OCI-LY3 (cell line): ENCODE data around the gene LOC101059915.
"Not testable (repeated sequence)": the region's sequence is repeated elsewhere in the genome, so short reads cannot be mapped to it uniquely, and the experiment has no call there.

Experiments
- H2AFZ ChIP-seq: fragments of 200-600, 300-600 bp; shearing (Covaris generic); 2 replicates; pipeline ENCODE4 v1.6.0; 2014; ENCODE audit warnings: antibody characterized with exemption, low read depth, low read length
- H3K27ac ChIP-seq: fragments of 200-600, 300-600 bp; sonication (generic); 2 replicates; pipeline ENCODE4 v1.5.1; 2014; ENCODE audit warnings: mild to moderate bottlenecking, low read length, moderate library complexity, mixed read lengths
- H3K27me3 ChIP-seq: fragments of 200-600, 300-600 bp; sonication (generic); 2 replicates; pipeline ENCODE4 v1.6.1; 2014; ENCODE audit warnings: low read depth, low read length, mixed read lengths
- H3K36me3 ChIP-seq: fragments of 200-600, 300-600 bp; sonication (generic); replicated peaks from 2 replicates; pipeline ENCODE3; 2014; ENCODE audit warnings: low read depth, low read length, mixed read lengths
- H3K4me1 ChIP-seq: fragments of 300-600, 200-600 bp; sonication (generic); 2 replicates; pipeline ENCODE4 v1.6.1; 2014; ENCODE audit warnings: low read length, mixed read lengths
- H3K4me2 ChIP-seq: fragments of 200-600, 300-600 bp; sonication (generic); 2 replicates; pipeline ENCODE4 v1.6.1; 2014; ENCODE audit warnings: low read length, mixed read lengths
- H3K4me3 ChIP-seq: fragments of 300-600, 200-600 bp; sonication (generic); 2 replicates; pipeline ENCODE4 v1.5.1; 2014; ENCODE audit warnings: antibody characterized with exemption, mild to moderate bottlenecking, low read length, moderate library complexity
- H3K79me2 ChIP-seq: fragments of 300-600, 200-600 bp; shearing (Covaris generic); 2 replicates; pipeline ENCODE4 v1.6.1; 2014; ENCODE audit warnings: mild to moderate bottlenecking, low read length, mixed read lengths
- H3K9ac ChIP-seq: fragments of 300-600, 200-600 bp; shearing (Covaris generic); 2 replicates; pipeline ENCODE4 v1.6.0; 2014; ENCODE audit warnings: mild to moderate bottlenecking, low read length, moderate library complexity
- H3K9me3 ChIP-seq: fragments of 200-600, 300-600 bp; shearing (Covaris generic); 2 replicates; pipeline ENCODE4 v1.6.1; 2014; ENCODE audit warnings: low read length, mixed read lengths; ENCODE audit not compliant: insufficient read depth
- H4K20me1 ChIP-seq: fragments of 200-600, 300-600 bp; sonication (generic); 2 replicates; pipeline ENCODE4 v1.6.1; 2016; ENCODE audit warnings: low read length, mixed read lengths; ENCODE audit not compliant: insufficient read depth
- CTCF ChIP-seq: fragments of 200-600, 300-600 bp; sonication (generic); IDR thresholded peaks from 2 replicates; pipeline ENCODE4 v1.5.1; 2014; ENCODE audit warnings: antibody characterized with exemption, low read length, low read depth
- EZH2phosphoT487 ChIP-seq: fragments of 200-600 bp; shearing (Covaris generic); IDR thresholded peaks from 2 replicates; pipeline ENCODE4 v1.6.1; 2018; ENCODE audit warnings: antibody characterized with exemption, mixed run types, low read depth

LOC101059915 gene

DNA sequence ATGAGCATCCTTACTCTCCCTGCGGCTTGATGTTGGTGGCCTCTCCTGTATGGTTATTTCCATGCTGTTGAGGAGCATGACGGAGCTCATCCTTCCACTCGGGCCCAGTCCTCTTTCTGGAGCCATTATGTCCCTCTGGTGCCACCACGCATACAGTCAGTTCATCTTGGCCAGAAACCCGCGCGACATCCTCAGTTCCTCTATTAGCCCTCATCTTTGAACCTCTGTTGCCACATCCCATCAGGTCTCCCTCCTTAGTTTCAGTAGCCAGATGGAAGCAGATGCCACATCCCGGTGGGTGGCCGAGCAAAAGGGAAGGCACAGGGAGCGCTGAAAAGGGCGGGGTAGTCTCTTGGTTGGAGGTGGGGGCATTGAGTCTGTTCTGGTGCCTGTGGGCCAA, 4.6 kb downstream of the LOC101059915 start:
- no peaks in the 10 kb centered on the region for H3K36me3 ChIP-seq
- no peaks in the 10 kb centered on the region for H3K9me3 ChIP-seq
- H3K4me2 ChIP-seq = peak overlapping the region; percentile 63
- H3K4me3 ChIP-seq = 0 out of 2 replicates have a peak overlapping the region, but pooled peaks have one; percentile 29
- H3K27ac ChIP-seq = peak overlapping the region; percentile 97
- no peak for TF ChIP-seq EZH2phosphoT487
- no peak for TF ChIP-seq CTCF
- H2AFZ ChIP-seq = no peak overlapping the region
- peaks cover 40% of the 10 kb centered on the region for H3K4me1 ChIP-seq
- no peaks in the 10 kb centered on the region for H3K27me3 ChIP-seq
- no peaks in the 10 kb centered on the region for H3K79me2 ChIP-seq
- no peaks in the 10 kb centered on the region for H4K20me1 ChIP-seq
- H3K9ac ChIP-seq = peak overlapping the region; percentile 84; the same call in 1 of the 2 replicates

DNA sequence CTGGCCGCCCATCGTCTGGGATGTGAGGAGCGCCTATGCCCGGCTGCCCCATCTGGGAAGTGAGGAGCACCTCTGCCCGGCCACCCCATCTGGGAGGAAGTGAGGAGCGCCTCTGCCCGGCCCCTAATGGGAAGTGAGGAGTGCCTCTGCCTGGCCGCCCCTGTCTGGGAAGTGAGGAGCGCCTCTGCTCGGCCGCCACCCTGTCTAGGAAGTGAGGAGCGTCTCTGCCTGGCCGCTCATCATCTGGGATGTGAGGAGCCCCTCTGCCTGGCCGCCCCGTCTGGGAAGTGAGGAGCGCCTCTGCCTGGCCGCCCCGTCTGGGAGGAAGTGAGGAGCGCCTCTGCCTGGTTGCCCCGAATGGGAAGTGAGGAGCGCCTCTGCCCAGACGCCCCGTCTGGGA, 8.3 kb downstream of the LOC101059915 start:
- H4K20me1 ChIP-seq, H3K9ac ChIP-seq, H2AFZ ChIP-seq, H3K9me3 ChIP-seq, H3K27me3 ChIP-seq, H3K79me2 ChIP-seq, H3K4me2 ChIP-seq, H3K4me3 ChIP-seq, H3K36me3 ChIP-seq, H3K27ac ChIP-seq: not testable (repeated sequence)
- H3K4me1 ChIP-seq = peaks cover 36% of the 10 kb centered on the region

GRCh38 chrX:71676068-71676795, 8.9 kb downstream of the LOC101059915 start:
- H3K27ac ChIP-seq, H3K36me3 ChIP-seq, H3K79me2 ChIP-seq, H3K4me3 ChIP-seq, H4K20me1 ChIP-seq, H3K9ac ChIP-seq, H3K4me2 ChIP-seq, H2AFZ ChIP-seq, H3K27me3 ChIP-seq, H3K9me3 ChIP-seq: not testable (repeated sequence)
- peaks cover 30% of the 10 kb centered on the region for H3K4me1 ChIP-seq

GRCh38 chrX:71677195-71677594, 9.8 kb downstream of the LOC101059915 start:
- not testable (repeated sequence) for H3K4me3 ChIP-seq, H3K4me2 ChIP-seq, H3K9ac ChIP-seq, H3K27me3 ChIP-seq, H3K9me3 ChIP-seq, H2AFZ ChIP-seq, H3K27ac ChIP-seq, H3K79me2 ChIP-seq, H4K20me1 ChIP-seq, H3K36me3 ChIP-seq
- H3K4me1 ChIP-seq = peaks cover 21% of the 10 kb centered on the region

GRCh38 chrX:71679575-71680207, 12.3 kb downstream of the LOC101059915 start:
- Histone ChIP-seq H3K4me2 (no peak overlapping the region; the same call in 1 of the 2 replicates), H2AFZ (peak overlapping the region; percentile 65; the same call in 1 of the 2 replicates), H3K79me2 (no peaks in the 10 kb centered on the region), H3K9me3 (no peaks in the 10 kb centered on the region), H3K4me3 (no peak overlapping the region), H4K20me1 (no peaks in the 10 kb centered on the region), H3K36me3 (no peaks in the 10 kb centered on the region), H3K9ac (peak overlapping the region; percentile 20; the same call in 1 of the 2 replicates), H3K4me1 (peaks cover 16% of the 10 kb centered on the region), H3K27me3 (no peaks in the 10 kb centered on the region), H3K27ac (peak overlapping the region; percentile 46; the same call in 1 of the 2 replicates)
- TF ChIP-seq CTCF (no peak), EZH2phosphoT487 (no peak)

GRCh38 chrX:71696641-71697465, 29.5 kb downstream of the LOC101059915 start:
- H3K27me3 ChIP-seq, H3K9ac ChIP-seq, H3K27ac ChIP-seq, H2AFZ ChIP-seq, H3K4me3 ChIP-seq, H3K36me3 ChIP-seq, H3K79me2 ChIP-seq, H3K4me2 ChIP-seq, H3K9me3 ChIP-seq, H3K4me1 ChIP-seq, H4K20me1 ChIP-seq: not testable (repeated sequence)

DNA sequence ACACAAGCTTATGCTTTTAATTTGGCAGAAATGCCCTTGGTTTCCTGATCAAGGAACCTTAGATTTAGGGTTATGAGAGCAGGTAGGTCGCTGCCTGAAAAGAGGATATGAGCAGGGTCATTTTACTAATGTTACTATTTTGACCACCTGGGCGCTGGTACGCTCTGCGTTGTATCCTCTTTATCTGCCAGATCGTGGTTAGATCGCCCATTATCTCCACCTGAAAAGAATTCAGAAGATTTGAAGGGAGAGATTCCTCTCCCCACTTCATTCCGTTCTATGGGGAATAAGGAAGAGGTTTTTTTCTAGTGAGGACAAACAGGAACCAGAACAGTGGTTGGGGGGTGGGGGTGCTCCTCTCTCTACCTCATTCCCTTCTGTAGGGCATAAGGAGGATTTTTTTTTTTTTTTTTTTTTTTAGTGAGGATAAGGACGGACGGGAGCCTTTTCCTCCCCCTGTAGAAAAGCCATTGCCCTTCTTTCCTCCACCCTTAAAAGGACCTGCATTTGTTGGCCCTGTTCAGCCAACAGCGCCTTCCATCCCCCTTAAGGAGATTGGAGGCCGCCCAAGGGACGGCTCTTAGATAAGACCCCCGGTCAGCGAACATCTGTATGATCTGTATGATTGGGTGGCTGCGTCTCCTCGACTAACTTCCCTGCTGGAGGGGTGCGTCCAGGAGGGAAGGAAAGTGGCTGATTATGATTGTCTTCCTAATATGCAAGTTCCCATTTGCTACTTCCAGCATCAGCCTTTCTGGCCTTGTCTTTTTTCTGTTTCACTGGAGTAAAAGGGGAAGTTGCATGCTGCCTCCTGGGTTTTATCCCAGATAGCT, 30.3 kb downstream of the LOC101059915 start:
- not testable (repeated sequence) for H3K9me3 ChIP-seq, H3K36me3 ChIP-seq, H4K20me1 ChIP-seq, H3K27ac ChIP-seq, H3K9ac ChIP-seq, H3K27me3 ChIP-seq, H2AFZ ChIP-seq, H3K4me2 ChIP-seq, H3K79me2 ChIP-seq, H3K4me3 ChIP-seq, H3K4me1 ChIP-seq
